Measurements from ENCODE around the gene MBOAT1. TPM values are rescaled to one million over a fixed set of nuclear protein-coding genes. Genes with fewer than 3 reads are reported as not detected.
A peak's percentile ranks its signal among the peaks of the same experiment; 100 is the strongest.

MBOAT1 gene
- total and polyA plus RNA-seq, 12 donors: 1.5 to 7.9 (median 3.8) TPM

GRCh38 chr6:20095436-20095835, 116.8 kb downstream of the MBOAT1 start:
- intact Hi-C loops (cut with DNase I): loop anchor here in 2 of 10 donors (10.0 kb wide), 2 partner anchors 199 to 309 kb away; partner anchors contain the start of gene E2F3 (in 1 of the 2)
- H3K36me3 ChIP-seq: peaks cover 0 to 20% (median 0%) of the 10 kb centered on the region in 9 donors
- no peak for DNase-seq
- WGBS, 2 donors: 90 to 95% methylated on average over 6 of the region's 6 CpGs
- H3K9me3 ChIP-seq: no peaks in the 10 kb centered on the region
- no peak overlapping the region for H3K27ac ChIP-seq
- no peaks in the 10 kb centered on the region for H3K27me3 ChIP-seq
- H3K4me3 ChIP-seq: no peak overlapping the region
- ATAC-seq: no peak
- TF ChIP-seq, protein P1, sequence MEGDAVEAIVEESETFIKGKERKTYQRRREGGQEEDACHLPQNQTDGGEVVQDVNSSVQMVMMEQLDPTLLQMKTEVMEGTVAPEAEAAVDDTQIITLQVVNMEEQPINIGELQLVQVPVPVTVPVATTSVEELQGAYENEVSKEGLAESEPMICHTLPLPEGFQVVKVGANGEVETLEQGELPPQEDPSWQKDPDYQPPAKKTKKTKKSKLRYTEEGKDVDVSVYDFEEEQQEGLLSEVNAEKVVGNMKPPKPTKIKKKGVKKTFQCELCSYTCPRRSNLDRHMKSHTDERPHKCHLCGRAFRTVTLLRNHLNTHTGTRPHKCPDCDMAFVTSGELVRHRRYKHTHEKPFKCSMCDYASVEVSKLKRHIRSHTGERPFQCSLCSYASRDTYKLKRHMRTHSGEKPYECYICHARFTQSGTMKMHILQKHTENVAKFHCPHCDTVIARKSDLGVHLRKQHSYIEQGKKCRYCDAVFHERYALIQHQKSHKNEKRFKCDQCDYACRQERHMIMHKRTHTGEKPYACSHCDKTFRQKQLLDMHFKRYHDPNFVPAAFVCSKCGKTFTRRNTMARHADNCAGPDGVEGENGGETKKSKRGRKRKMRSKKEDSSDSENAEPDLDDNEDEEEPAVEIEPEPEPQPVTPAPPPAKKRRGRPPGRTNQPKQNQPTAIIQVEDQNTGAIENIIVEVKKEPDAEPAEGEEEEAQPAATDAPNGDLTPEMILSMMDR (IDR thresholded peaks at IDR 0.05): no peak
- peaks cover 0 to 5% (median 0%) of the 10 kb centered on the region in 9 donors for H3K4me1 ChIP-seq

- no peaks in the 10 kb centered on the region for H3K27me3 ChIP-seq
- DNase-seq (no peak), ATAC-seq (no peak)
- H3K36me3 ChIP-seq: no peaks in the 10 kb centered on the region
- intact Hi-C loops (cut with DNase I): loop anchor here in 9 of 10 donors (2.0 to 10.0 kb wide), 7 partner anchors 35 to 440 kb away; partner anchors contain the start of genes CDKAL1 (in 2 of the 9) and E2F3 (in 1 of the 9)
- H3K9me3 ChIP-seq: peaks cover 0 to 9% (median 2%) of the 10 kb centered on the region in 11 donors
- H3K4me3 ChIP-seq: no peak overlapping the region
- TF ChIP-seq, protein P1 (IDR thresholded peaks at IDR 0.05): peak; percentile 47 to 77 (median 74)
- WGBS, 2 donors: 10 to 25% methylated on average over 1 of the region's 1 CpG
- no peak overlapping the region for H3K27ac ChIP-seq
- peaks cover 0 to 4% (median 0%) of the 10 kb centered on the region in 9 donors for H3K4me1 ChIP-seq
These were observed 120.2 kb downstream of the MBOAT1 start for GRCh38 chr6:20092071-20092566.

GRCh38 chr6:20086992-20087391, 125.3 kb downstream of the MBOAT1 start:
- H3K36me3 ChIP-seq: no peaks in the 10 kb centered on the region
- intact Hi-C loops (cut with DNase I): no loop called here
- DNase-seq: no peak
- H3K4me3 ChIP-seq: no peak overlapping the region
- H3K9me3 ChIP-seq: peaks cover 0 to 24% (median 8%) of the 10 kb centered on the region in 11 donors
- TF ChIP-seq, protein P1 (IDR thresholded peaks at IDR 0.05): no peak
- H3K4me1 ChIP-seq: no peaks in the 10 kb centered on the region
- H3K27me3 ChIP-seq: no peaks in the 10 kb centered on the region
- H3K27ac ChIP-seq: no peak overlapping the region
- ATAC-seq: no peak

DNA sequence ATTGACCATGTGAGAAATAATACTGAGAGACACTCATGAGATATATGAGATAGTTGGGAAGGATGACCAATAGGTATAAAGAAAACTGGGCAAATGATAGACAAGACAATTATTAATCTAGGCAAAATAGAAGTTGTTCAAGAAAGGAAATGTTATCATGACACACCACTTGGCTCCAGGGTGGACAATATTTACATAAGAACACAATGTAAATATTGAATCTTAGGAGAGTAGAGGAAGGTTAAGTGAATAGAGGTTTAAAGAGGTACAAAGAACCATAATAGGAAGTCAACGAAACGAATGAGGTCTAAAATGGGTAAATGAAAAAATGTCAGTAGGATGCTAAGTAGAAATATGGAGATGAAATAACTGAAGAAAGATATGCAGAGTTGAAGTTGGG, 126.5 kb downstream of the MBOAT1 start:
- Histone ChIP-seq H3K9me3 (peaks cover 0 to 27% (median 8%) of the 10 kb centered on the region in 11 donors), H3K27me3 (no peaks in the 10 kb centered on the region), H3K36me3 (no peaks in the 10 kb centered on the region), H3K4me1 (no peaks in the 10 kb centered on the region), H3K27ac (no peak overlapping the region), H3K4me3 (no peak overlapping the region)
- TF ChIP-seq, protein P1 (IDR thresholded peaks at IDR 0.05): no peak
- ATAC-seq (no peak), DNase-seq (no peak)
- 87 to 88% methylated on average over 2 of the region's 2 CpGs for WGBS, 2 donors
- intact Hi-C loops (cut with DNase I): no loop called here

All from heart right ventricle (tissue), 16 donors.